Ureter (tissue), 1 donor: ENCODE results near the gene CDH23. TPM values are rescaled to one million over a fixed set of nuclear protein-coding genes. Genes with fewer than 3 reads are reported as not detected.

Experiments
- DNase-seq: peaks from one replicate; pipeline ENCODE4 v3.0.0-alpha.2; 2020; ENCODE audit warnings: low spot score
- total RNA-seq: library from RNA; stranded (reverse); gene quantifications from one replicate; pipeline ENCODE4 v1.2.4, GENCODE V29; 2023
- donor health status: DM: yes; HTN: yes; CAD: no.

Gene CDH23
- total RNA-seq, 1 donor from 2014 or later: 79.3 TPM

GRCh38 chr10:71465551-71466252 is 69.0 kb downstream of the CDH23 start:
- DNase-seq: no peak

- no peak for DNase-seq
Measured at GRCh38 chr10:71466330-71466729, 69.6 kb downstream of the CDH23 start.

GRCh38 chr10:71467161-71467560 is 70.4 kb downstream of the CDH23 start:
- DNase-seq: no peak

GRCh38 chr10:71467569-71468362 is 71.0 kb downstream of the CDH23 start:
- no peak for DNase-seq

GRCh38 chr10:71468363-71469094 is 71.8 kb downstream of the CDH23 start:
- no peak for DNase-seq

- no peak for DNase-seq
Measured at GRCh38 chr10:71471006-71471405, 74.3 kb downstream of the CDH23 start.

GRCh38 chr10:71471957-71472365 is 75.2 kb downstream of the CDH23 start:
- no peak for DNase-seq

- no peak for DNase-seq
Measured at GRCh38 chr10:71472466-71472865, 75.7 kb downstream of the CDH23 start.

- DNase-seq: no peak
Measured at GRCh38 chr10:71472912-71473311, 76.2 kb downstream of the CDH23 start.

GRCh38 chr10:71473671-71474599 is 77.2 kb downstream of the CDH23 start:
- DNase-seq: no peak

GRCh38 chr10:71474702-71475242 is 78.1 kb downstream of the CDH23 start:
- no peak for DNase-seq

- DNase-seq: no peak
Measured at GRCh38 chr10:71475243-71475871, 78.6 kb downstream of the CDH23 start.

GRCh38 chr10:71476228-71477011 is 79.7 kb downstream of the CDH23 start:
- DNase-seq: peak; percentile 63

- no peak for DNase-seq
Measured at GRCh38 chr10:71478173-71478572, 81.5 kb downstream of the CDH23 start.

GRCh38 chr10:71478813-71479365 is 82.2 kb downstream of the CDH23 start:
- no peak for DNase-seq

GRCh38 chr10:71479831-71480230 is 83.1 kb downstream of the CDH23 start:
- DNase-seq: peak; percentile 66

GRCh38 chr10:71480662-71481061 is 83.9 kb downstream of the CDH23 start:
- no peak for DNase-seq

- no peak for DNase-seq
Measured at GRCh38 chr10:71481746-71482410, 85.2 kb downstream of the CDH23 start.

- no peak for DNase-seq
Measured at GRCh38 chr10:71482620-71483019, 85.9 kb downstream of the CDH23 start.
